Measurements from ENCODE around the gene TUBB4A.

DNA sequence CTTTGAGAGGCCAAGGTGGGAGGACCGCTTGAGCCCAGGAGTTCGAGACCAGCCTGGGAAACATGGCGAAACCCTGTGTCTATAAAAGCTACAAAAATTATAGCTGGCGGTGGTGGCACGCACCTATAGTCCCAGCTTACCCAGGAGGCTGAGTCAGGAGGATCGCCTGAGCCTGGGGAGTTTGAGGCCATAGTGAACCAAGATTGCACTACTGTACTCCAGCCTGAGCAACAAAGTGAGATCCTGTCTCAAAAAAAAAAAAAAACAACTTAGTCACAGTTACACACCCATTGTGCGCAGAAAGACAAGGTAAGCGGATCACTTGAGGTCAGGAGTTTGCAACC lies 19.8 kb downstream of the TUBB4A start:
- TF ChIP-seq CTCF (conservative IDR thresholded peaks at IDR 0.05; ENCODE audit: low read length) (no peak), EZH2phosphoT487 (IDR thresholded peaks at IDR 0.05; ENCODE audit: borderline replicate concordance, low read depth, low read length) (no peak)
